GDM1 (cell line): ENCODE measurements around the gene HENMT1.
"Not testable (repeated sequence)": the region's sequence is repeated elsewhere in the genome, so short reads cannot be mapped to it uniquely, and the experiment has no call there.

ENCODE experiments used
- DNase-seq: peaks from one replicate; lab custom pipeline; 2025; lab: John Stamatoyannopoulos, UW

Gene HENMT1

GRCh38 chr1:108661030-108661609, at the start of gene HENMT1:
TSS of gene HENMT1 (minus strand) at chr1:108661093. CDS start at chr1:108659884, 1,209 bp downstream.
- DNase-seq = no peak

- DNase-seq = peak; percentile 9
Measured at GRCh38 chr1:108708691-108709660, 48.1 kb upstream of the HENMT1 start.

GRCh38 chr1:108706643-108707042, 45.8 kb upstream of the HENMT1 start:
- DNase-seq = no peak

- DNase-seq = no peak
Measured at GRCh38 chr1:108704496-108704895, 43.6 kb upstream of the HENMT1 start.

- DNase-seq = no peak
Measured at GRCh38 chr1:108703939-108704338, 43.0 kb upstream of the HENMT1 start.

- not testable (repeated sequence) for DNase-seq
Measured at GRCh38 chr1:108702109-108702508, 41.2 kb upstream of the HENMT1 start.

- no peak for DNase-seq
Measured at GRCh38 chr1:108701176-108701849, 40.4 kb upstream of the HENMT1 start.

- DNase-seq = no peak
Measured at GRCh38 chr1:108699375-108700332, 38.8 kb upstream of the HENMT1 start.

GRCh38 chr1:108695535-108695934, 34.6 kb upstream of the HENMT1 start:
- peak; percentile 2 for DNase-seq

- no peak for DNase-seq
Measured at GRCh38 chr1:108692724-108693655, 32.1 kb upstream of the HENMT1 start.

GRCh38 chr1:108691942-108692723, 31.2 kb upstream of the HENMT1 start, which contains the start of gene PRPF38B:
TSS of gene PRPF38B (plus strand) at chr1:108692310. CDS start at chr1:108692592, 282 bp downstream.
- DNase-seq = peak; percentile 91

GRCh38 chr1:108691128-108691941, 30.4 kb upstream of the HENMT1 start:
- DNase-seq = no peak

GRCh38 chr1:108686614-108687313, 25.9 kb upstream of the HENMT1 start:
- DNase-seq = no peak

- no peak for DNase-seq
Measured at GRCh38 chr1:108685529-108685928, 24.6 kb upstream of the HENMT1 start.

- not testable (repeated sequence) for DNase-seq
Measured at GRCh38 chr1:108681701-108682100, 20.8 kb upstream of the HENMT1 start.

GRCh38 chr1:108679586-108680213, 18.8 kb upstream of the HENMT1 start:
- DNase-seq = no peak

- no peak for DNase-seq
Measured at GRCh38 chr1:108678706-108679105, 17.8 kb upstream of the HENMT1 start.
